HG03354 (cell line): ENCODE measurements around the gene CCDC74B.
"Not testable (repeated sequence)": the region's sequence is repeated elsewhere in the genome, so short reads cannot be mapped to it uniquely, and the experiment has no call there.

ENCODE experiments used
- ATAC-seq: cut with Tn5 transposase; IDR thresholded peaks from one replicate; pipeline ENCODE4 v1.9.1; 2021; ENCODE audit warnings: mild to moderate bottlenecking; ENCODE audit not compliant: unreplicated experiment, poor library complexity, severe bottlenecking

Gene CCDC74B

GRCh38 chr2:130152136-130152815 is 7.4 kb upstream of the CCDC74B start:
- ATAC-seq, result not testable (repeated sequence)

- not testable (repeated sequence) for ATAC-seq
Observed at GRCh38 chr2:130151145-130151512, 6.2 kb upstream of the CCDC74B start.

- no peak for ATAC-seq
Observed at GRCh38 chr2:130150181-130151144, 5.6 kb upstream of the CCDC74B start.

- not testable (repeated sequence) for ATAC-seq
Observed at GRCh38 chr2:130148515-130148914, 3.6 kb upstream of the CCDC74B start.

- not testable (repeated sequence) for ATAC-seq
Observed at GRCh38 chr2:130143266-130144039, 1.5 kb downstream of the CCDC74B start.

GRCh38 chr2:130142396-130143265 is 2.3 kb downstream of the CCDC74B start:
- not testable (repeated sequence) for ATAC-seq

- not testable (repeated sequence) for ATAC-seq
Observed at GRCh38 chr2:130141645-130142370, 3.1 kb downstream of the CCDC74B start.

GRCh38 chr2:130141002-130141401 is 3.9 kb downstream of the CCDC74B start:
- not testable (repeated sequence) for ATAC-seq

GRCh38 chr2:130140516-130140915 is 4.4 kb downstream of the CCDC74B start:
- ATAC-seq, result not testable (repeated sequence)

GRCh38 chr2:130139331-130140280 is 5.3 kb downstream of the CCDC74B start:
- not testable (repeated sequence) for ATAC-seq

GRCh38 chr2:130138841-130139251 is 6.1 kb downstream of the CCDC74B start:
- ATAC-seq, result not testable (repeated sequence)

- not testable (repeated sequence) for ATAC-seq
Observed at GRCh38 chr2:130138326-130138725, 6.6 kb downstream of the CCDC74B start.

GRCh38 chr2:130137118-130137517 is 7.8 kb downstream of the CCDC74B start:
- not testable (repeated sequence) for ATAC-seq

GRCh38 chr2:130136546-130136945 is 8.4 kb downstream of the CCDC74B start:
- not testable (repeated sequence) for ATAC-seq

- no peak for ATAC-seq
Observed at GRCh38 chr2:130135692-130136541, 9.0 kb downstream of the CCDC74B start.

GRCh38 chr2:130129120-130129829 is 15.6 kb downstream of the CCDC74B start, which contains the start of gene POTEF:
TSS of gene POTEF (minus strand) at chr2:130129222. CDS start at chr2:130120515, 8,707 bp downstream.
- not testable (repeated sequence) for ATAC-seq
